Heart left ventricle (tissue), 16 donors: ENCODE results near the gene RBMS3. TPM values are rescaled to one million over a fixed set of nuclear protein-coding genes. Genes with fewer than 3 reads are reported as not detected.

ENCODE experiments used
- ATAC-seq, 4 donors: fragments of 200-7000 bp; cut with Tn5 transposase; one replicate each; pipeline ENCODE4 v1.9.1; 2020 to 2022; ENCODE audit warnings: moderate library complexity in 4 of 4, mild to moderate bottlenecking in 3 of 4, moderate number of reproducible peaks in 1 of 4
- DNase-seq, 5 donors: peaks; one replicate each; pipeline ENCODE4 v3.0.0-alpha.2; 2020
- H3K27ac ChIP-seq, 12 donors: fragments of 200-600 bp; sonication (generic) in 4 of 12; one replicate each; pipeline versions ENCODE4 v1.5.0 to v1.8.0; 2016 to 2022; ENCODE audit warnings: mild to moderate bottlenecking in 2 of 12
- H3K27me3 ChIP-seq, 9 donors: fragments of 200-600 bp; sonication (generic) in 2 of 9; one replicate each; pipeline versions ENCODE4 v1.5.1 to v1.8.0; 2016 to 2022; ENCODE audit warnings: mild to moderate bottlenecking in 3 of 9
- H3K36me3 ChIP-seq, 9 donors: fragments of 200-600 bp; sonication (generic) in 2 of 9; one replicate each; pipeline versions ENCODE4 v1.5.0 to v1.8.0; 2018 to 2022; ENCODE audit warnings: mild to moderate bottlenecking in 2 of 9
- H3K4me1 ChIP-seq, 12 donors: fragments of 200-600 bp; sonication (generic) in 4 of 12; one replicate each; pipeline versions ENCODE4 v1.5.0 to v1.8.0; 2016 to 2022; ENCODE audit warnings: mild to moderate bottlenecking in 3 of 12
- H3K4me3 ChIP-seq, 12 donors: fragments of 200-600 bp; sonication (generic) in 4 of 12; one replicate each; pipeline versions ENCODE4 v1.5.0 to v1.8.0; 2017 to 2022; ENCODE audit warnings: mild to moderate bottlenecking in 9 of 12, moderate library complexity in 4 of 12
- H3K9me3 ChIP-seq, 12 donors: fragments of 200-600 bp; sonication (generic) in 4 of 12; one replicate each; pipeline versions ENCODE4 v1.5.0 to v1.8.0; 2016 to 2022; ENCODE audit warnings: mild to moderate bottlenecking in 1 of 12
- POLR2A ChIP-seq, 2 donors: fragments of 450-650 bp; IDR thresholded peaks; one replicate each; pipeline ENCODE4 v1.6.1; 2017; ENCODE audit warnings: antibody characterized with exemption in 2 of 2, mild to moderate bottlenecking in 2 of 2, moderate library complexity in 2 of 2
- WGBS, 4 donors: extraction: QIAGEN DNeasy Blood & Tissue Kit in 2 of 4; methylation state at CpG; one replicate each; pipeline versions ENCODE4 v1.1.5 to v1.1.7; 2013 to 2018; 5-methylcytosine and 5-hydroxymethylcytosine counted together
- intact Hi-C, 10 donors: fragments of 100-400 bp; cut with DNase I; formaldehyde crosslinking; loops; one replicate each; pipeline versions ENCODE4 v1.11.1 to v1.14.2; 2022
- polyA plus RNA-seq, 2 donors: library from polyadenylated mRNA; stranded (reverse); fragments of 200-250 nt; gene quantifications; one replicate each; pipeline ENCODE4 v1.2.3, GENCODE V29; 2013
- total RNA-seq, 9 donors: library from RNA; depleted of rRNA in 2 of 9; stranded (reverse); fragments of >200 nt in 2 of 9; fragmentation: NEBNext Ultra II Directional in 3 of 9; extraction: Animal tissue kit (Norgen Biotek cat#: 25700) in 3 of 9; gene quantifications; one replicate each; pipeline versions ENCODE4 v1.1.0 to v1.2.4, GENCODE V29; 2016 to 2023
- TF ChIP-seq, protein P1 (sequence below), 12 donors: fragments of 200-600 bp; sonication (generic) in 4 of 12; IDR thresholded peaks; one replicate each; pipeline versions ENCODE4 v1.5.0 to v1.8.0; 2018 to 2022; ENCODE audit warnings: antibody characterized with exemption in 12 of 12, mild to moderate bottlenecking in 5 of 12
- donor health status: ischemic (EF 13 %, LVEDD 7.1; RV severe dilation, severe dysfunction).
- donor health status: healthy with polysubstance abuse.
- donor health status: DM: no; HTN: yes; CAD: no.
- donor health status: DM: no; HTN: no; CAD: no.
- donor health status: ischemic (EF 25% LVEDD 6.9; RV normal size, moderate dysfunction).
- donor health status: ischemic (EF 25% LVEDD 5.7; RV mildly dilated, moderate dysfunction).
- donor health status: healthy.
- donor health status: DM: yes; HTN: yes; CAD: no.
- donor health status: ischemic (EF 35%, LVEDD 5.7; RV mildly dilated, moderate dysfunction).
- donor health status: nonischemic (EF 11% LVEDD 7.7; RV severe dilation, severe dysfunction).
- donor health status: DM: yes; HTN: yes; CAD: no.
- donor health status: PGD.
- donor health status: ischemic (EF 29% LVEDD 5.4; RV normal size, mild dysfunction).
- donor health status: nonischemic (EF 23%, LVEDD 6.1; RV moderate dilation, normal function).

Gene RBMS3
- total and polyA plus RNA-seq, 11 donors = 4.8 to 35.6 (median 26.1) TPM

DNA sequence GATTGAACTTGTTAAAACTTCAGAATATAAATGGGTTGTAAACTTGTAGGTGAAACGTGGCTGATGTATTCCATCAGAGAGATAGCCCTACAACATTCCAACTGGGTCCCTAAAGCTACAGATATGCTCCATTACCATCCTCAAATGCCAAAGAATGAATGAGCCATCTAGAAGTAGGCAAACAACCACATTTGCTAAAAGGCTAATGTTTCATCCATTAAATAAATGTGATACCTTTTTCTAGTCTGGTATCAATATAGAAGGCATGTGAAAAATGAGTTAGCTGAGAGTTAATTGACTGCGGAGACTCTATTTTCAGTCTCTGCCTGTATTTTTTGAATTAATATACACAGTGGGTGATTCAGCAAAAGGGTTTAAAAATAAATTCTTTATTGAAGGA is 203.8 kb downstream of the RBMS3 start:
- Histone ChIP-seq H3K36me3 (peaks cover 0 to 20% (median 3%) of the 10 kb centered on the region in 9 donors), H3K27me3 (no peaks in the 10 kb centered on the region), H3K9me3 (no peaks in the 10 kb centered on the region), H3K27ac (no peak overlapping the region), H3K4me1 (peaks cover 0 to 16% (median 1%) of the 10 kb centered on the region in 12 donors), H3K4me3 (no peak overlapping the region)
- TF ChIP-seq, protein P1, sequence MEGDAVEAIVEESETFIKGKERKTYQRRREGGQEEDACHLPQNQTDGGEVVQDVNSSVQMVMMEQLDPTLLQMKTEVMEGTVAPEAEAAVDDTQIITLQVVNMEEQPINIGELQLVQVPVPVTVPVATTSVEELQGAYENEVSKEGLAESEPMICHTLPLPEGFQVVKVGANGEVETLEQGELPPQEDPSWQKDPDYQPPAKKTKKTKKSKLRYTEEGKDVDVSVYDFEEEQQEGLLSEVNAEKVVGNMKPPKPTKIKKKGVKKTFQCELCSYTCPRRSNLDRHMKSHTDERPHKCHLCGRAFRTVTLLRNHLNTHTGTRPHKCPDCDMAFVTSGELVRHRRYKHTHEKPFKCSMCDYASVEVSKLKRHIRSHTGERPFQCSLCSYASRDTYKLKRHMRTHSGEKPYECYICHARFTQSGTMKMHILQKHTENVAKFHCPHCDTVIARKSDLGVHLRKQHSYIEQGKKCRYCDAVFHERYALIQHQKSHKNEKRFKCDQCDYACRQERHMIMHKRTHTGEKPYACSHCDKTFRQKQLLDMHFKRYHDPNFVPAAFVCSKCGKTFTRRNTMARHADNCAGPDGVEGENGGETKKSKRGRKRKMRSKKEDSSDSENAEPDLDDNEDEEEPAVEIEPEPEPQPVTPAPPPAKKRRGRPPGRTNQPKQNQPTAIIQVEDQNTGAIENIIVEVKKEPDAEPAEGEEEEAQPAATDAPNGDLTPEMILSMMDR (IDR thresholded peaks at IDR 0.05) = no peak
- no peak for TF ChIP-seq POLR2A (IDR thresholded peaks at IDR 0.05)
- intact Hi-C loops = no loop called here
- ATAC-seq = no peak
- DNase-seq = no peak
- WGBS, 4 donors = 86 to 94% (median 93%) methylated on average over 2 of the region's 2 CpGs

DNA sequence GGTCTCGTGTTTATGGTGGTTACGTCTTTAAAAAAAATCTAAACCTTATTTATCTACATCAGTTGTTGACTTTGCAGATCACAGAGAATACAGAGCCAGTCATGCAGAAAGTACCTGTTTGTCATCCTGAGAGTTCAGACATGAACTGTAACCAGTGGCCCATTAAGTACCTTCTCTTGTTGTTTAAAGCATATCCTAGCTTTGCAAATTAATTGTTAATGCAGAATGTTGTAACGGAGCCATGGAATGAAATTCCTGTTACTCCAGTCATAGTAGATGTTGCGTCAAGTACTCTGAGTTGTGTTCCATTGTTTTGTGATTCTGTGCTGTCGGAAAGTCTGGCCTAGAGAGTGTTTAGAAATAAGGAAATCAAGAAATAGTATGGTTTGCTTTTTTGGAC is 205.2 kb downstream of the RBMS3 start:
- intact Hi-C loops = no loop called here
- Histone ChIP-seq H3K36me3 (peaks cover 0 to 31% (median 3%) of the 10 kb centered on the region in 9 donors), H3K27ac (peak overlapping the region in 1 of 12 donors; percentile 9), H3K4me3 (no peak overlapping the region), H3K9me3 (no peaks in the 10 kb centered on the region), H3K4me1 (peaks cover 0 to 15% (median 1%) of the 10 kb centered on the region in 12 donors), H3K27me3 (no peaks in the 10 kb centered on the region)
- ATAC-seq = peak in 3 of 4 donors; percentile 37 to 54 (median 52)
- TF ChIP-seq, protein P1 (IDR thresholded peaks at IDR 0.05) = no peak
- no peak for TF ChIP-seq POLR2A (IDR thresholded peaks at IDR 0.05)
- WGBS, 4 donors = 77 to 84% (median 78%) methylated on average over 5 of the region's 5 CpGs
- DNase-seq = no peak

DNA sequence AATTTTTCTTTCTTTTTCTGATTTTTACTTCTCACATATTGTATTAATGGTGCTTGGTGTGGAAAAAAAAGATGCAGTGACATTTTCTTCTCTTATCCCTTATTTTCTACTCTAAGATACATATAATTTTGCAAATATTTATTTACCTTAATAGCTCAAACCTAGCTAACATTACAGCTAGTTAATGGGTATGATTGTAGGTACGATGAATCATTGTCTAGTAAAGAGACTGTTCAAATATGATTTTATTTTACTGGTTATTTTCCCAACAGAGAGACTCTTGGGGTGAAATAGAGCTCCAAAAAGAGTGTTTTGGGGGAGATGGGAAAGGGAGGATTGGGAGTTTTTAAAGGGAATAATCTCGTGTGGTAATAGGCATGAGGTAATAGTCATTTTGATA is 206.0 kb downstream of the RBMS3 start:
- ATAC-seq (no peak), DNase-seq (no peak)
- WGBS, 4 donors = 89 to 96% (median 92%) methylated on average over 2 of the region's 2 CpGs
- Histone ChIP-seq H3K4me3 (no peak overlapping the region), H3K9me3 (no peaks in the 10 kb centered on the region), H3K4me1 (peaks cover 0 to 15% (median 1%) of the 10 kb centered on the region in 12 donors), H3K36me3 (peaks cover 0 to 31% (median 3%) of the 10 kb centered on the region in 9 donors), H3K27me3 (no peaks in the 10 kb centered on the region), H3K27ac (no peak overlapping the region)
- intact Hi-C loops = no loop called here
- TF ChIP-seq POLR2A (IDR thresholded peaks at IDR 0.05) = no peak
- TF ChIP-seq, protein P1 (IDR thresholded peaks at IDR 0.05) = no peak

DNA sequence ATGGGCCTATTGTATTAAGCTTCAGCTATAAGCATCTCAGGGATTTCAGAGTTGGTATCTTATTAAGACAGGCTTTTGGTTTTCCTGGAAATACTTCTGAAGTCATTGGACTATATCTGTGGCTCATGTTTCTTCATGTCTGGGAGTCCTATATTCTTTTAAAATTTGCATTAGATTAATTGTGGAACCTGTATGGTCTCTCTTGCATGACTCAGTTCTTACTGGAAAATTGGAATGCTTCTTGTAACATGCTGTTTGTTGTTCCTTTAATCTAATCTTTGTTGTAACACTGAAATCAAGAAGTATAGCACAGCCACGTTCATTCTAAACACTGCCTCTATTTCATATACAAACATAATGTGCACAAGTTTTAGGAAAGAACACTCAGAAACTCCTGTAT is 208.1 kb downstream of the RBMS3 start:
- 73 to 85% (median 78%) methylated on average over 1 of the region's 1 CpG for whole genome bisulfite sequencing, 4 donors
- peaks cover 0 to 15% (median 1%) of the 10 kb centered on the region in 12 donors for H3K4me1 ChIP-seq
- H3K27me3 ChIP-seq = no peaks in the 10 kb centered on the region
- H3K4me3 ChIP-seq = no peak overlapping the region
- ATAC-seq (no peak), DNase-seq (no peak)
- H3K9me3 ChIP-seq = no peaks in the 10 kb centered on the region
- H3K27ac ChIP-seq = no peak overlapping the region
- intact Hi-C loops = no loop called here
- peaks cover 0 to 31% (median 3%) of the 10 kb centered on the region in 9 donors for H3K36me3 ChIP-seq
- no peak for TF ChIP-seq POLR2A (IDR thresholded peaks at IDR 0.05)
- TF ChIP-seq, protein P1 (IDR thresholded peaks at IDR 0.05) = no peak
